Ovary (tissue), 3 donors: ENCODE results near the gene NELL1.

ENCODE experiments used
- EP300 ChIP-seq: sonication (generic); formaldehyde crosslinking; IDR thresholded peaks from one replicate; pipeline ENCODE4 v1.6.1; 2017; ENCODE audit warnings: antibody characterized with exemption
- POLR2A ChIP-seq: fragments of 450-650 bp; IDR thresholded peaks from one replicate; pipeline ENCODE4 v1.6.1; 2017; ENCODE audit warnings: antibody characterized with exemption, mild to moderate bottlenecking, moderate library complexity
- TF ChIP-seq, protein P1 (sequence below), 3 donors: fragments of 450-650 bp in 2 of 3; fragments of 200-600 bp in 1 of 3; IDR thresholded peaks; one replicate each; pipeline versions ENCODE4 v1.5.1 to v1.8.0; 2016 to 2022; ENCODE audit warnings: antibody characterized with exemption in 3 of 3, mild to moderate bottlenecking in 1 of 3
- donor health status: DM: no; HTN: no; CAD: no.

- TF ChIP-seq, protein P1, sequence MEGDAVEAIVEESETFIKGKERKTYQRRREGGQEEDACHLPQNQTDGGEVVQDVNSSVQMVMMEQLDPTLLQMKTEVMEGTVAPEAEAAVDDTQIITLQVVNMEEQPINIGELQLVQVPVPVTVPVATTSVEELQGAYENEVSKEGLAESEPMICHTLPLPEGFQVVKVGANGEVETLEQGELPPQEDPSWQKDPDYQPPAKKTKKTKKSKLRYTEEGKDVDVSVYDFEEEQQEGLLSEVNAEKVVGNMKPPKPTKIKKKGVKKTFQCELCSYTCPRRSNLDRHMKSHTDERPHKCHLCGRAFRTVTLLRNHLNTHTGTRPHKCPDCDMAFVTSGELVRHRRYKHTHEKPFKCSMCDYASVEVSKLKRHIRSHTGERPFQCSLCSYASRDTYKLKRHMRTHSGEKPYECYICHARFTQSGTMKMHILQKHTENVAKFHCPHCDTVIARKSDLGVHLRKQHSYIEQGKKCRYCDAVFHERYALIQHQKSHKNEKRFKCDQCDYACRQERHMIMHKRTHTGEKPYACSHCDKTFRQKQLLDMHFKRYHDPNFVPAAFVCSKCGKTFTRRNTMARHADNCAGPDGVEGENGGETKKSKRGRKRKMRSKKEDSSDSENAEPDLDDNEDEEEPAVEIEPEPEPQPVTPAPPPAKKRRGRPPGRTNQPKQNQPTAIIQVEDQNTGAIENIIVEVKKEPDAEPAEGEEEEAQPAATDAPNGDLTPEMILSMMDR (IDR thresholded peaks at IDR 0.05): no peak
- TF ChIP-seq EP300: no peak
- no peak for TF ChIP-seq POLR2A
These were observed 436.0 kb downstream of the NELL1 start for GRCh38 chr11:21105196-21105917.
